GM21717 (cell line): ENCODE results near the gene PLA2G6.
"Not testable (repeated sequence)": the region's sequence is repeated elsewhere in the genome, so short reads cannot be mapped to it uniquely, and the experiment has no call there.

ENCODE experiments used
- ATAC-seq: cut with Tn5 transposase; IDR thresholded peaks from one replicate; pipeline ENCODE4 v1.9.1; 2021; ENCODE audit warnings: mild to moderate bottlenecking, moderate library complexity; ENCODE audit not compliant: unreplicated experiment

Gene PLA2G6

GRCh38 chr22:38089474-38089851 is 92.2 kb downstream of the PLA2G6 start:
- ATAC-seq = no peak

- ATAC-seq = no peak
Measured at GRCh38 chr22:38088629-38089473, 92.8 kb downstream of the PLA2G6 start.

DNA sequence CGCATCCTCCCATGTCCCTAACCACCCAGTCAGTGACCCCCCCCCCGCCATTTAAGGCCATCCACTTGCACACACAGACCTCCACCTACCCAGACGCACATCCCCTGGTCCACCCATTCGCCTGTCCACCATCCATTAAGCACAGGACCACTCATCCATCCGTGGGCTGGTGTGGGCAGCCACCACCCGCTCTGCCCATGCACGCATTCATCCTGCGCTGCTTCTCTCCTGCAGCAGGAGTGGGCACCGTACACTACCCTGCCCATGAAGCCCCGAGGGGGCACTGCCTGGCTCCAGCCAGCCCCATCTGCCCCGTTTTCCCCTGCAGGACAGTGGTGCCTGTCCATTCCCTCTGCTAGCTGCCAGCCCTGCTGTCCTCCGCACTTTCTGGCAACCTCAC is 93.8 kb downstream of the PLA2G6 start:
- no peak for ATAC-seq

GRCh38 chr22:38086942-38087341 is 94.7 kb downstream of the PLA2G6 start:
- no peak for ATAC-seq

DNA sequence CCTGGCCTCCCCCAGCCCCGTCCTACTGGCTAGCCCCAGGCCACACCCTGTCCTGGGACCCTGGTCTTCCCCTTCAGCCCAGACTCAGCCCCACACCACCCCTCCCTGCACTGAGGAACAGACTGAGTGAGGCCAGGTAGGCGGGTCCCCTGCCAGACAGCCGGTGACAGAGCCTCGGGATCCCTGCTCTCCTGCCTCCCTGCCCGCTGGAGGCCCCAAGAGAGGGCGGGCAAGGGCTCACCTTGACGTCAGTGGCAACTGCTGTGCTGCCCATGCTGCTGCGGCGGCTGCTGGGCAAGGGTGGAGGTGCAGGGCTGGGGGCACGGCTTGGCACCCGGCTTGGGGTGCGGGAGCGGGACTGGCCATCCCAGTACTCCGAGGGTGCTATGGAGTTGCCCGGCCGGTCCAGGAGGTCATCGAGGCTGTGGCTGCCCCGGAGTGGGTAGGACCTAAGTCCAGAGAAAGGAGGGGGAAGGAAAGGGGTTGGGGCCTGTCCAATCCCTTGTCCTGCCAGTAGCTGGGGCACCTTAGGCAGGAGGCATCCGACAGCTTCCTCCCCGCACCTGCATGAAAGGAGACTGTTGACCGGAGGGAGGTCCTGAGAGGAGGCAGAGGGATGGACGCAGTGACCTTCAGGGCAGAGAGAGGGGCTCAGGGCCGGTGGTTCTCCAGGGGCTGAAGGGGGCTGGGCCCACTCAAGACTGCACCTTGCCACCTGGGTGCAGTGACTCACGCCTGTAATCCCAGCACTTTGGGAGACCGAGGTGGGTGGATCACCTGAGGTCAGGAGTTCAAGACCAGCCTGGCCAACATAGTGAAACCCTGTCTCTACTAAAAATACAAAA is 95.4 kb downstream of the PLA2G6 start:
- no peak for ATAC-seq

DNA sequence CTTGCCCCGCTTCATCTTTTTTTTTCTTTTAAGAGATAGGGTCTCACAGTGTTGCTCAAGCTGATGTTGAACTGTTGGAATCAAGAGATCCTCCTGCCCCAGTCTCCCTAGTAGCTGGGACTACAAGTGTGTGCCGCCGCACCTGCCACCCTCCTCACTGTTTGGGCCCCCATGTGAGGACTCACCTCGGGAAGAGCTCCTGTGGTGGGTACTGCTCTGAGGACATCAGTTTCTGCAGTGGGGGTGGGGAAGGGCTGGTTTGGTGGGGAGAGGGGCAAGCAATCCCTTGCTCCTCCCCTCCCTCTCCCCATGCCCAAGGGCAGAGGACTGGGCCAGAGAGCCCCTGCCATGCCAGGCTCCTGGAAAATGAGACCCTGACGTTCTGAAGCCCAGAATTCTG is 96.1 kb downstream of the PLA2G6 start:
- no peak for ATAC-seq

GRCh38 chr22:38085056-38085455 is 96.6 kb downstream of the PLA2G6 start:
- ATAC-seq = no peak

GRCh38 chr22:38083931-38084631 is 97.5 kb downstream of the PLA2G6 start, which contains the start of gene SLC16A8:
Gene SLC16A8 (minus strand): TSS chr22:38084184. CDS start chr22:38082873, 1,311 bp downstream.
- ATAC-seq = no peak

DNA sequence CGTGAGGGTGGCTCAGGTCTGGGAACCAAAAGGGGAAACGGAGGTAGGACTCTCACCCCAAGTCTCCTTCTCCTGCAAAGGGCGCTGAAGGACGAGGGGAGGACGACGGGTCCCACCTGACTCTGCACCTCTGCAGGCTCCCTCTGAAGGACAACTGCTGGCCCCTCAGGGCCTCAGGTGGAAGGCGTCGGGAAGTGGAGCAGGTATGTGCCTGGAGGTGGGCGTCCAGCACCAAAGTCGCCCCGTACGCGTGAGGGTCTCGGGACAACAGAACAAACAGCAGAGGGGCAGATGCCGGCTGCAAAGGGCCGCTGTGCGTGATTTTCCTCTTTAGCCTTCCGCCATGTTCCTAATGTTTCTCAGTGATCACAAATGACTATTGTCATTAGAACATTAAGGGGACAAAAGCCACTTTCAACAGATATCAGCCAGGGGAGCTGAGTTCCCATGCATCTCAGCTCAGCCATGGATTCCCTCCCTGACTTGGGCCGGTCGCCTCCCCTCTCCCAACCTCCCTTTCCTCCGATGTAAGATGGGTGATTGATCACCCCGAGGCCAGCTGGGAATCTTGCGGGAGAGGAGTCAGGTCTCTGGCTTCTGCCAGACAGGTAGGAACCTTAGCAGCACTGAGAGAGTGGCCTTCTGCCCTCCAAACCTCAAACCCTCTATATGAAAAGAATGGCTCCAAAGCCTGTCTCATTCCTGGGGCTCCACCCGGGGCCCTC is 98.5 kb downstream of the PLA2G6 start:
- no peak for ATAC-seq

GRCh38 chr22:38081941-38082828 is 99.4 kb downstream of the PLA2G6 start:
- ATAC-seq = no peak

GRCh38 chr22:38081636-38081940 is 100.0 kb downstream of the PLA2G6 start:
- no peak for ATAC-seq

DNA sequence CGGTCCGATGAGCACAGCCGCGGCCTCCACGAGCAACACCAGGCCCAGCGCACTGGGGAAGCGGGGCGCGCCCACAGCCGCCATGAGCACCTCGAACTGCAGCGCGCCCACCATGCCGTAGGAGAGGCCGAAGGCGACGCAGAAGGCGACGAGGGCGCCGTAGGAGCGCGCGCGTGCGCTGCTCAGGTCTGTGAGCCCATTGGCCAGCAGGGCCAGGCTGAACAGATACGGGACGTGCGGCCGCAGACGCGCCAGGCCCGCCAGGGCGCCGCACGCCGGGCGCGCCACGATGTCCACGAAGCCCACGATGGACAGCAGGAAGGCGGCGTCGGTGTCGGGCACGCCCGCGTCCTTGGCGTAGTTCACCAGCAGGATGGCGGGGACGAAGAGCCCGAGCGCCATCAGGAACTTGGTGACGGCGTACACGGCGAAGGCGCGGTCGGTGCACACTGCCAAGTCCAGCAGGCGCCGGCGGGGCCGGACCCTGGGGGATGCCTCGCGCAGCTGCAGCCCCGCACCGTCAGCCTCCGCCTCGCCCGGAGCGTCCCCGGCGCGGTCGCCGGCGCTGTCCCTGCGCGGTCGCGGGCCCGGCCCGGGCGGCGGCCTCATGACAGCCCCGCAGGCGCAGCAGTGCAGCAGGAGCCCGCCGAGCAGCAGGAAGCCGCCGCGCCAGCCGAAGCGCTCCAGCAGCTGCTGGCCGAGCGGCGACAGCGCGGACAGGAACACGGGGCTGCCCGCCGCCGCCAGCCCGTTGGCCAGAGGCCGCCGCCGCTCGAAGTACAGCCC is 100.6 kb downstream of the PLA2G6 start:
- no peak for ATAC-seq

- ATAC-seq = no peak
Measured at GRCh38 chr22:38080474-38080849, 101.2 kb downstream of the PLA2G6 start.

GRCh38 chr22:38079804-38080203 is 101.8 kb downstream of the PLA2G6 start:
- ATAC-seq = no peak

GRCh38 chr22:38079208-38079607 is 102.4 kb downstream of the PLA2G6 start:
- not testable (repeated sequence) for ATAC-seq

DNA sequence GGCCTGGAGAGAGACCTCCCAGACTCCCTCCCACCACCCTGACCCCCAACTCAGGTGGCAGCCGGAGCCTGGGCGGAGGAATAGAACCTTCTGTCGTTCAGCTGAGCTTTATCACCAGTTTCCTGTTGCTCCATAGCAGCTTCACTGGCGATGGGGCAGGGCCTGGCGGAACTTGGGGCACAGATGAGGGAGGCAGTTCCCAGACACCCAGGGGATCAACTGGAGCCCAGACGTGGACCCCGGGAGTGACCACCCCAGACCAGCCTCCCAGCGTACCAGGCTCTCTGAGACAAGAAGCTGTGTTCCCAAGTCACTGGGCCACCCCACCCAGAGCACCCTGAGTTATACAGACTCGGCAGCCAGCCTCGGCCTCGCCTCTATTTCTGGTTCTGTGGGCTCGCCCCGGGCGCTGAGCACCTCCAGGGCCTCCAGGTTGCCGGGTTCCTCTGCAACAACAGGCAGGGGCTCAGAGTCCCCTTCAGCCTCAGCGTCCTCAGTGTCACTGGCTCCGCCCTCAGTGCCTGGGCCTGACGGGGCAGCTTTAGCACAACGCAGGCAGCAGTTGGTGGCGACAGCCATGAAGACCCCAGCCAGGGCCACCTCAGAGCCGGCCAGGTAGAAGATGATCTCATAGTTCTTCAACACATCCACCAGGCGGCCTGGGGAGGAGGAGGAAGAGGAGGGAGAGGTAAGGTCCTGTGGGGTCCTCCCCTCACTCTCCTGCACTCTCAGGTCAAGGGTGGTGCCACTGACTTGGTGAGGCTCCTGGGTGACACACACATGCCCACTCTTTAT is 103.4 kb downstream of the PLA2G6 start:
- no peak for ATAC-seq

DNA sequence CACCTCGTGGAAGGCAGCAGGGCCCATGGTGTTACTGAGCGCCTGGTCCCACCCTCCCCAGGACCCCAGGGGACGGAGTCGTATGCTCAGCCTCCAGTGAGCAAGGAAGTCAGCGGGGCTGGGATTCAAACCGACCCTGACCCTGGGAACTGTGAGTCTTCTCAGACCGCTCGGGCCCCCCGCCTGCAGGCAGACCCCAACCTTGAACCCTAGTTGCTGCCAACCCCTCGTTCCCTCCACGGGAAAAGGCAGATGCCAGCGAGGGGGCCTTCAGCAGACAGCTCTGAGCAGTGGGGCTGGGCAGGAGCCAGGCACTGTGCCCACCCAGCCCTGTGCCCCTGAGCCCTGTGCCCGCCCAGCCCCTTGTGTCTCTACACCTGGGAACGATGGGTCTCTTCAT is 104.0 kb downstream of the PLA2G6 start:
- no peak for ATAC-seq

DNA sequence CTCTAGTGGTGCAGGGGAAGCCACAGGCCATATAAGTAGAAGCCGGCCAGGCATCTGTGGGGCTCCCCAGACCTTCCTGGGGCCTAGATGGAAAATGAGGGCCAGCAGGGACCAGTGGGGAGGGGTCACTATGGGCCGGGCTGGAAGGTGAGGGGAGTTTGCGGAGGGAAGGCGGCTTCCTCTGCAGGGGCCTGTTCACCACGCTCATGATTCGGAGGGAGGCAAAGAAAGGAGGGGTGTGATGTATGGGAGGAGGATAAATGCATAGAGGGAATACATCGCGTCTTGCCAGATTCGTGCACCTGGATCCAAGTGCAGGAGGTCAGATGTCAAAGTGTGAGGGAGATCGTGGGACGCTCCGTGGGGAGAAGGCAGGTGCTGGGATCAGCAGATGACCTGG is 104.5 kb downstream of the PLA2G6 start:
- ATAC-seq = no peak
